Measurements from ENCODE around the gene CNNM2. TPM values are rescaled to one million over a fixed set of nuclear protein-coding genes. Genes with fewer than 3 reads are reported as not detected.

CNNM2 gene
- total RNA-seq, 1 experiment from 2014 or later: 23.1 TPM

DNA sequence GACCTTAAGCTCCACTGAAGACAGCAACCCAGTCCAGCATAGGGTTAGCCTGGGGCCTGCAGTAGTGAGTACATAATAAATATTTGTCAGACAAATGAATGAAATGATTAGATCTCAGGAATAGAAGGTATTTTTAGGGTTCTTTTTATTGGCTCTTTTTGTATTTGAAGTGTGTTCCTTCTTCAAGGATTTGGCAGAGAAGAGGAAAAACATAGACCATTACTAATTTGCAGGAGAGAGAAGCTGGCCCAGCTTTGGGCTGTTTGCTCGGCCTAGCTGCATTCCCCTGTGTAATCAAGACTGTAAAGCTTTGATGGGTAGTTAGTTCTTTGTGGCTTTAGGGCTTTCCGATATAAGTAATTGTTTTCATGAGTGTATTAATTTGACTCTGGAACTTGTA lies 64.2 kb downstream of the CNNM2 start:
- Histone ChIP-seq H3K9me3 (ENCODE audit: control insufficient read depth in 1 of 2, insufficient read depth in 1 of 2, low read depth in 1 of 2, low read length in 2 of 2) (no peaks in the 10 kb centered on the region), H3K27ac (ENCODE audit: low read depth, low read length) (no peak overlapping the region), H2AFZ (ENCODE audit: low read depth, low read length, poor library complexity, severe bottlenecking) (no peak overlapping the region), H3K9me2 (ENCODE audit: insufficient read depth) (no peaks in the 10 kb centered on the region), H3K79me2 (ENCODE audit: insufficient read depth, low read length) (no peaks in the 10 kb centered on the region), H3K4me2 (ENCODE audit: low read length) (no peak overlapping the region), H3K36me3 (ENCODE audit: control insufficient read depth in 1 of 2, insufficient read depth in 2 of 2, low read length in 2 of 2) (no peaks in the 10 kb centered on the region), H3K4me1 (ENCODE audit: control insufficient read depth in 1 of 2, insufficient read depth in 2 of 2, low read length in 2 of 2) (no peaks in the 10 kb centered on the region), H3K27me3 (ENCODE audit: insufficient read depth, low read length) (no peaks in the 10 kb centered on the region), H3K9ac (ENCODE audit: low read length) (no peak overlapping the region), H4K20me1 (ENCODE audit: insufficient read depth) (no peaks in the 10 kb centered on the region; the same call in 1 of the 2 replicates), H3K4me3 (replicated peaks in 1 of 2; ENCODE audit: low read depth in 1 of 2, low read length in 2 of 2) (no peak overlapping the region)
- ChIA-PET POLR2A (no interaction called here), RAD21 (ENCODE audit: low non-redundant PET in 1 of 2, low total read pairs in 2 of 2, uncharacterized antibody in 2 of 2, unreplicated experiment in 2 of 2) (no interaction called here), CTCF (no interaction called here)
- DNase-seq (ENCODE audit: low read depth, low spot score): no peak
- no peak for ATAC-seq
- intact Hi-C loops (cut with micrococcal nuclease): no loop called here
- TF ChIP-seq, protein P1, sequence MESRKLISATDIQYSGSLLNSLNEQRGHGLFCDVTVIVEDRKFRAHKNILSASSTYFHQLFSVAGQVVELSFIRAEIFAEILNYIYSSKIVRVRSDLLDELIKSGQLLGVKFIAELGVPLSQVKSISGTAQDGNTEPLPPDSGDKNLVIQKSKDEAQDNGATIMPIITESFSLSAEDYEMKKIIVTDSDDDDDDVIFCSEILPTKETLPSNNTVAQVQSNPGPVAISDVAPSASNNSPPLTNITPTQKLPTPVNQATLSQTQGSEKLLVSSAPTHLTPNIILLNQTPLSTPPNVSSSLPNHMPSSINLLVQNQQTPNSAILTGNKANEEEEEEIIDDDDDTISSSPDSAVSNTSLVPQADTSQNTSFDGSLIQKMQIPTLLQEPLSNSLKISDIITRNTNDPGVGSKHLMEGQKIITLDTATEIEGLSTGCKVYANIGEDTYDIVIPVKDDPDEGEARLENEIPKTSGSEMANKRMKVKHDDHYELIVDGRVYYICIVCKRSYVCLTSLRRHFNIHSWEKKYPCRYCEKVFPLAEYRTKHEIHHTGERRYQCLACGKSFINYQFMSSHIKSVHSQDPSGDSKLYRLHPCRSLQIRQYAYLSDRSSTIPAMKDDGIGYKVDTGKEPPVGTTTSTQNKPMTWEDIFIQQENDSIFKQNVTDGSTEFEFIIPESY (IDR thresholded peaks at IDR 0.05; ENCODE audit: extremely low read depth, insufficient replicate concordance, low read length): no peak
- no peak for TF ChIP-seq EZH2phosphoT487 (IDR thresholded peaks at IDR 0.05; ENCODE audit: borderline replicate concordance)
- BruUV-seq (replicated peaks): no TSS peak

DNA sequence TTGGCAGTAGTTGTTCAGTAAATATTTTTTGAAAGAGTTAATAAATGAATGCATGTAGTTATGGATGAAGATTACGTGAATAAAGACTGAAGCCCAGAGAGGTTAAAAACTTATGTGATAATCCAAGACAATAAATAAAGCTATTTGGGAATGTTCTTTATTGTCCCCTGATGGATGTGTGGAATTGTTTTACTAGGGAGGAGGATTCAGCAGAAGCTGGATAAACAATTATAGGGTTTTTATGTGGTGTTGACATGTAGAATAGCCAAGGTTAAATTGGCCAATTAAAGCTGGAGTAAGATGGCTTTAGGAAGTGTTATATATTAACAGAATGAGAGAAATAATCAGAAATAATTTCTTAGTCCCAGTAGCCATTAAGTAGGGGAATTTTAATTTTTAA lies 66.0 kb downstream of the CNNM2 start:
- RAD21 ChIA-PET (ENCODE audit: low non-redundant PET in 1 of 2, low total read pairs in 2 of 2, uncharacterized antibody in 2 of 2, unreplicated experiment in 2 of 2): no interaction called here
- peaks cover 4 to 8% of the 10 kb centered on the region in 2 experiments; a peak in 3 of 4 replicates for H3K4me1 ChIP-seq (ENCODE audit: control insufficient read depth in 1 of 2, insufficient read depth in 2 of 2, low read length in 2 of 2)
- H3K27ac ChIP-seq (ENCODE audit: low read depth, low read length): no peak overlapping the region
- no peak for TF ChIP-seq SP1 (IDR thresholded peaks at IDR 0.05; ENCODE audit: low read depth)
- H4K20me1 ChIP-seq (ENCODE audit: insufficient read depth): no peaks in the 10 kb centered on the region
- POLR2A ChIA-PET: no interaction called here
- H3K4me3 ChIP-seq (replicated peaks in 1 of 2; ENCODE audit: low read depth in 1 of 2, low read length in 2 of 2): no peak overlapping the region
- no peaks in the 10 kb centered on the region for H3K27me3 ChIP-seq (ENCODE audit: insufficient read depth, low read length)
- H3K79me2 ChIP-seq (ENCODE audit: insufficient read depth, low read length): no peaks in the 10 kb centered on the region
- BruUV-seq (replicated peaks): no TSS peak
- intact Hi-C loops (cut with micrococcal nuclease): no loop called here
- no peak overlapping the region for H3K9ac ChIP-seq (ENCODE audit: low read length)
- DNase-seq (ENCODE audit: low read depth, low spot score): no peak
- CTCF ChIA-PET: no interaction called here
- ATAC-seq: no peak
- H2AFZ ChIP-seq (ENCODE audit: low read depth, low read length, poor library complexity, severe bottlenecking): no peak overlapping the region
- no peak overlapping the region for H3K4me2 ChIP-seq (ENCODE audit: low read length)
- no peaks in the 10 kb centered on the region for H3K36me3 ChIP-seq (ENCODE audit: control insufficient read depth in 1 of 2, insufficient read depth in 2 of 2, low read length in 2 of 2)
- no peaks in the 10 kb centered on the region for H3K9me2 ChIP-seq (ENCODE audit: insufficient read depth)
- no peaks in the 10 kb centered on the region for H3K9me3 ChIP-seq (ENCODE audit: control insufficient read depth in 1 of 2, insufficient read depth in 1 of 2, low read depth in 1 of 2, low read length in 2 of 2)
